HCT116 (cell line): ENCODE data around the gene ANKIB1. TPM values are rescaled to one million over a fixed set of nuclear protein-coding genes. Genes with fewer than 3 reads are reported as not detected.
"Not testable (repeated sequence)": the region's sequence is repeated elsewhere in the genome, so short reads cannot be mapped to it uniquely, and the experiment has no call there.

Source experiments
- ATAC-seq: fragments of 200-7000 bp; cut with Tn5 transposase; 2 replicates; pipeline ENCODE4 v1.9.1; 2020; ENCODE audit warnings: mild to moderate bottlenecking, moderate library complexity
- BruUV-seq: library from RNA; stranded (reverse); fragments of 400-500 nt; replicated peaks from 2 replicates; lab custom pipeline; 2021; lab: Mats Ljungman, UMichigan
- CTCF ChIA-PET: fragments of 300-600 bp; sonication (Branson Sonifier 250); formaldehyde crosslinking; loops from one replicate; lab custom pipeline; 2021; ENCODE audit warnings: antibody characterized with exemption; lab: Charles Lee
- POLR2A ChIA-PET: fragments of 300-600, 350-600 bp; sonication (Branson Sonifier 250); formaldehyde crosslinking; loops from one replicate; lab custom pipeline; 2021; ENCODE audit warnings: antibody characterized with exemption; lab: Charles Lee
- RAD21 ChIA-PET, 2 experiments: fragments of 300-600 bp; sonication (Branson Sonifier 250); formaldehyde crosslinking; loops; one replicate each; lab custom pipeline; 2023; ENCODE audit warnings: low total read pairs in 2 of 2; ENCODE audit not compliant: uncharacterized antibody in 2 of 2, unreplicated experiment in 2 of 2, low non-redundant PET in 1 of 2; lab: Charles Lee
- DNase-seq: peaks from one replicate; pipeline ENCODE4 v3.0.0-alpha.2; 2010; ENCODE audit warnings: low read depth, low spot score
- H2AFZ ChIP-seq: fragments of 200-600 bp; shearing (Covaris generic), sonication (generic); 2 replicates; pipeline ENCODE4 v1.6.1; 2017; ENCODE audit warnings: low read depth, mixed run types, mixed read lengths, antibody characterized with exemption, low read length; ENCODE audit not compliant: poor library complexity, severe bottlenecking
- H3K27ac ChIP-seq: 2 replicates; pipeline ENCODE4 v1.5.1; 2012; ENCODE audit warnings: low read depth, low read length
- H3K27me3 ChIP-seq: fragments of 200-600 bp; sonication (generic); 2 replicates; pipeline ENCODE4 v1.6.1; 2016; ENCODE audit warnings: mixed run types, low read length, mixed read lengths; ENCODE audit not compliant: insufficient read depth
- H3K36me3 ChIP-seq, 2 experiments: fragments of 200-500 bp in 1 of 2; fragments of 200-600 bp in 1 of 2; sonication (Bioruptor generic) in 1 of 2; sonication (generic) in 1 of 2; 2 replicates each; pipeline versions ENCODE4 v1.5.1 to v1.6.1; 2014 to 2016; ENCODE audit warnings: low read length in 2 of 2, inconsistent platforms in 1 of 2, mixed read lengths in 1 of 2, mixed run types in 1 of 2; ENCODE audit not compliant: insufficient read depth in 2 of 2, control insufficient read depth in 1 of 2
- H3K4me1 ChIP-seq, 2 experiments: fragments of 200-600 bp in 1 of 2; sonication (generic) in 1 of 2; 2 replicates each; pipeline versions ENCODE4 v1.5.1 to v1.6.1; 2012 to 2017; ENCODE audit warnings: low read length in 2 of 2, inconsistent platforms in 1 of 2, mild to moderate bottlenecking in 1 of 2, mixed read lengths in 1 of 2, mixed run types in 1 of 2, moderate library complexity in 1 of 2; ENCODE audit not compliant: insufficient read depth in 2 of 2, control insufficient read depth in 1 of 2
- H3K4me2 ChIP-seq: fragments of 200-600 bp; sonication (generic); 2 replicates; pipeline ENCODE4 v1.6.1; 2017; ENCODE audit warnings: mixed run types, low read length, mixed read lengths
- H3K4me3 ChIP-seq, 2 experiments: fragments of 200-600 bp in 1 of 2; sonication (generic) in 1 of 2; replicated peaks in 1 of 2; 2 replicates each; pipeline ENCODE4 v1.5.1; 2011 to 2016; ENCODE audit warnings: low read length in 2 of 2, control low read depth in 1 of 2, low read depth in 1 of 2, mild to moderate bottlenecking in 1 of 2, mixed read lengths in 1 of 2, mixed run types in 1 of 2
- H3K79me2 ChIP-seq: fragments of 200-600 bp; sonication (generic); 2 replicates; pipeline ENCODE4 v1.6.1; 2017; ENCODE audit warnings: mild to moderate bottlenecking, mixed run types, low read length, moderate library complexity, mixed read lengths; ENCODE audit not compliant: insufficient read depth
- H3K9ac ChIP-seq: fragments of 200-600 bp; sonication (generic); 2 replicates; pipeline ENCODE4 v1.6.1; 2016; ENCODE audit warnings: low read length, mixed read lengths
- H3K9me2 ChIP-seq: fragments of 200-600 bp; sonication (generic), shearing (Covaris generic); 2 replicates; pipeline ENCODE4 v1.6.1; 2017; ENCODE audit warnings: mixed run types, mild to moderate bottlenecking, moderate library complexity; ENCODE audit not compliant: insufficient read depth
- H3K9me3 ChIP-seq, 2 experiments: fragments of 200-500 bp in 1 of 2; fragments of 200-600 bp in 1 of 2; sonication (Bioruptor generic) in 1 of 2; sonication (generic) in 1 of 2; 2 replicates each; pipeline ENCODE4 v1.6.1; 2014 to 2017; ENCODE audit warnings: low read length in 2 of 2, mixed read lengths in 2 of 2, inconsistent platforms in 1 of 2, low read depth in 1 of 2, mild to moderate bottlenecking in 1 of 2, mixed run types in 1 of 2, moderate library complexity in 1 of 2; ENCODE audit not compliant: control insufficient read depth in 1 of 2, insufficient read depth in 1 of 2
- H4K20me1 ChIP-seq: fragments of 200-600 bp; sonication (generic), shearing (Covaris generic); 2 replicates; pipeline ENCODE4 v1.6.1; 2017; ENCODE audit warnings: mixed run types, mild to moderate bottlenecking, moderate library complexity; ENCODE audit not compliant: insufficient read depth
- CBX3 ChIP-seq: IDR thresholded peaks from 2 replicates; pipeline ENCODE4 v1.6.1; 2012; ENCODE audit warnings: low read depth
- CEBPB ChIP-seq: IDR thresholded peaks from 2 replicates; pipeline ENCODE4 v1.6.1; 2012; ENCODE audit warnings: low read depth
- EGR1 ChIP-seq: IDR thresholded peaks from 2 replicates; pipeline ENCODE4 v1.6.1; 2012; ENCODE audit warnings: low read depth
- EZH2 ChIP-seq: fragments of 200-600 bp; sonication (generic); IDR thresholded peaks from 2 replicates; pipeline ENCODE4 v1.6.1; 2017; ENCODE audit warnings: antibody characterized with exemption, mixed run types
- EZH2phosphoT487 ChIP-seq: fragments of 200-600 bp; IDR thresholded peaks from 2 replicates; pipeline ENCODE4 v1.6.1; 2018; ENCODE audit warnings: antibody characterized with exemption, borderline replicate concordance
- FOSL1 ChIP-seq: IDR thresholded peaks from 2 replicates; pipeline ENCODE4 v1.6.1; 2012; ENCODE audit warnings: low read depth
- JUND ChIP-seq: IDR thresholded peaks from 2 replicates; pipeline ENCODE4 v1.6.1; 2012
- POLR2A ChIP-seq: IDR thresholded peaks from 2 replicates; pipeline ENCODE4 v1.7.0; 2011; ENCODE audit warnings: borderline replicate concordance; ENCODE audit not compliant: insufficient read depth, insufficient read length; ENCODE audit errors: extremely low read depth
- POLR2AphosphoS5 ChIP-seq: IDR thresholded peaks from 2 replicates; pipeline ENCODE4 v1.6.1; 2011; ENCODE audit warnings: mild to moderate bottlenecking, low read depth, low read length, moderate library complexity
- SIN3A ChIP-seq: IDR thresholded peaks from 2 replicates; pipeline ENCODE4 v1.6.1; 2012; ENCODE audit warnings: low read depth
- SP1 ChIP-seq: IDR thresholded peaks from 2 replicates; pipeline ENCODE4 v1.6.1; 2012; ENCODE audit warnings: low read depth
- SRF ChIP-seq: IDR thresholded peaks from 2 replicates; pipeline ENCODE4 v1.6.1; 2012; ENCODE audit warnings: low read depth
- TCF7L2 ChIP-seq: IDR thresholded peaks from 2 replicates; pipeline ENCODE4 v1.7.0; 2011; ENCODE audit warnings: borderline replicate concordance, inconsistent platforms; ENCODE audit not compliant: insufficient read depth, insufficient read length; ENCODE audit errors: extremely low read depth
- YY1 ChIP-seq: IDR thresholded peaks from 2 replicates; pipeline ENCODE4 v1.6.1; 2011; ENCODE audit warnings: low read length, low read depth, moderate library complexity, mild to moderate bottlenecking; ENCODE audit not compliant: insufficient replicate concordance; ENCODE audit errors: extremely low read depth
- ZFX ChIP-seq: fragments of 450-650 bp; IDR thresholded peaks from 2 replicates; pipeline ENCODE4 v1.6.1; 2017
- ZNF274 ChIP-seq: fragments of 200-500 bp; sonication (Bioruptor generic); IDR thresholded peaks from 2 replicates; pipeline ENCODE4 v1.6.1; 2014; ENCODE audit warnings: mild to moderate bottlenecking, low read depth, low read length, inconsistent platforms
- intact Hi-C: fragments of 100-400 bp; cut with micrococcal nuclease; formaldehyde crosslinking; loops from 2 replicates; pipeline ENCODE4 v1.10.0; 2022
- total RNA-seq: library from RNA; stranded (reverse); gene quantifications from one replicate; pipeline ENCODE4 v1.2.1, GENCODE V29; 2021; ENCODE audit not compliant: unreplicated experiment
- TF ChIP-seq, protein P1 (sequence below): IDR thresholded peaks from 2 replicates; pipeline ENCODE4 v1.6.1; 2012
- TF ChIP-seq, protein P2 (sequence below): IDR thresholded peaks from 2 replicates; pipeline ENCODE4 v1.6.1; 2011; ENCODE audit warnings: mild to moderate bottlenecking, low read length, moderate library complexity; ENCODE audit not compliant: insufficient replicate concordance; ENCODE audit errors: extremely low read depth

The ANKIB1 gene
- total RNA-seq, 1 experiment from 2014 or later: 41.2 TPM

DNA sequence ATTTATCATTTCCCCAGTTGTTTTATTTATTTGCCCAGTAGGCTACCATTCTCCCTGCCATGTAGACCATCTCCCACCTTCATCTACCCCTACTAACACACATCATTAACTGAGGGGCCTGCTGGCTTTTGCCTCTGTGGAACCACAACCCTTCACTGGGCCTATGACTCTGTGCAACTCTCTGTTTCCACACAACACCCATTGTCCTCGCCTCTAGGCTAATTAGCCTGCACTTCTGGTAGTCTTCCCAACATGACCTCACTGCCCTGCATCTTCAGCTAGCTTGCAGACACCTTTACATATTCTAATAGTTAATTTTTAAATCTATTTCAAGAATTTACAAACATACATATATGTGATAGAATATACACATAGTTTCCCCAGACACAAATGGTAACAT is 7.5 kb downstream of the ANKIB1 start:
- no peak overlapping the region for H2AFZ ChIP-seq
- no peaks in the 10 kb centered on the region for H3K9me3 ChIP-seq
- H3K4me2 ChIP-seq: no peak overlapping the region
- TF ChIP-seq POLR2AphosphoS5 (no peak), EGR1 (no peak), YY1 (no peak), SIN3A (no peak), POLR2A (no peak), FOSL1 (no peak), SRF (no peak), SP1 (no peak), ZFX (no peak), CBX3 (no peak), CEBPB (no peak), ZNF274 (no peak), JUND (no peak), TCF7L2 (no peak), EZH2phosphoT487 (no peak), EZH2 (no peak)
- TF ChIP-seq, protein P1, sequence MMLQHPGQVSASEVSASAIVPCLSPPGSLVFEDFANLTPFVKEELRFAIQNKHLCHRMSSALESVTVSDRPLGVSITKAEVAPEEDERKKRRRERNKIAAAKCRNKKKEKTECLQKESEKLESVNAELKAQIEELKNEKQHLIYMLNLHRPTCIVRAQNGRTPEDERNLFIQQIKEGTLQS: no peak
- TF ChIP-seq, protein P2, sequence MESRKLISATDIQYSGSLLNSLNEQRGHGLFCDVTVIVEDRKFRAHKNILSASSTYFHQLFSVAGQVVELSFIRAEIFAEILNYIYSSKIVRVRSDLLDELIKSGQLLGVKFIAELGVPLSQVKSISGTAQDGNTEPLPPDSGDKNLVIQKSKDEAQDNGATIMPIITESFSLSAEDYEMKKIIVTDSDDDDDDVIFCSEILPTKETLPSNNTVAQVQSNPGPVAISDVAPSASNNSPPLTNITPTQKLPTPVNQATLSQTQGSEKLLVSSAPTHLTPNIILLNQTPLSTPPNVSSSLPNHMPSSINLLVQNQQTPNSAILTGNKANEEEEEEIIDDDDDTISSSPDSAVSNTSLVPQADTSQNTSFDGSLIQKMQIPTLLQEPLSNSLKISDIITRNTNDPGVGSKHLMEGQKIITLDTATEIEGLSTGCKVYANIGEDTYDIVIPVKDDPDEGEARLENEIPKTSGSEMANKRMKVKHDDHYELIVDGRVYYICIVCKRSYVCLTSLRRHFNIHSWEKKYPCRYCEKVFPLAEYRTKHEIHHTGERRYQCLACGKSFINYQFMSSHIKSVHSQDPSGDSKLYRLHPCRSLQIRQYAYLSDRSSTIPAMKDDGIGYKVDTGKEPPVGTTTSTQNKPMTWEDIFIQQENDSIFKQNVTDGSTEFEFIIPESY: no peak
- no peaks in the 10 kb centered on the region for H3K9me2 ChIP-seq
- intact Hi-C loops: no loop called here
- ChIA-PET CTCF (no interaction called here), POLR2A (no interaction called here), RAD21 (no interaction called here)
- peaks cover 0 to 10% of the 10 kb centered on the region in 2 experiments; a peak in 2 of 4 replicates for H3K4me1 ChIP-seq
- peaks cover 0 to 7% of the 10 kb centered on the region in 2 experiments; a peak in 1 of 4 replicates for H3K36me3 ChIP-seq
- H3K27me3 ChIP-seq: no peaks in the 10 kb centered on the region
- peaks cover 94% of the 10 kb centered on the region for H3K79me2 ChIP-seq
- ATAC-seq (no peak), DNase-seq (no peak)
- H3K9ac ChIP-seq: no peak overlapping the region
- BruUV-seq: no TSS peak
- no peak overlapping the region for H3K4me3 ChIP-seq
- H3K27ac ChIP-seq: no peak overlapping the region
- no peaks in the 10 kb centered on the region for H4K20me1 ChIP-seq

DNA sequence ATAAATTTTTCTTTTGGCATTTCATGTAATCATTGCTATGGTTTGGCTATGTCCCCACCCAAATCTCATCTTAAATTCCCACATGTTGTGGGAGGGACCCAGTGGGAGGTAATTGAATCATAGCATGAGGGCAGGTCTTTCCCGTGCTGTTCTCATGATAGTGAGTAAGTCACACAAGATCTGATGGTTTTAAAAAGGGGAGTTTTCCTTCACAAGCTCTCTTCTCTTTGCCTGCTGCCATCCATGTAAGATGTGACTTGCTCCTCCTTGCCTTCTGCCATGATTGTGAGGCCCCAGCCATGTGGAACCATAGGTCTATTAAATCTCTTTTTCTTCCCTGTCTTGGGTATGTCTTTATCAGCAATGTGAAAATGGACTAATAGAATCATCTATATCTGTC is 9.0 kb downstream of the ANKIB1 start:
- H3K27ac ChIP-seq, RAD21 ChIA-PET: not testable (repeated sequence)

More for the DNA sequence above, 9.0 kb downstream of the ANKIB1 start:
- CTCF ChIA-PET: interaction anchor here (1.1 kb wide), 1 partner anchor 9 kb away, joined by 4 read pairs; the partner anchor contains the start of genes ANKIB1 and KRIT1
- H3K4me2 ChIP-seq, H3K4me3 ChIP-seq, ATAC-seq, H3K9me3 ChIP-seq, H4K20me1 ChIP-seq, POLR2A ChIA-PET, H2AFZ ChIP-seq, H3K36me3 ChIP-seq, H3K9me2 ChIP-seq, H3K9ac ChIP-seq, BruUV-seq, H3K27me3 ChIP-seq, DNase-seq, intact Hi-C loops: not testable (repeated sequence)
- Histone ChIP-seq H3K79me2 (peaks cover 94% of the 10 kb centered on the region), H3K4me1 (peaks cover 10 to 25% of the 10 kb centered on the region in 2 experiments)
